ENCODE results near the gene SLC12A9. TPM values are rescaled to one million over a fixed set of nuclear protein-coding genes. Genes with fewer than 3 reads are reported as not detected.

SLC12A9 gene
- total and polyA plus RNA-seq, 2 of the 8 experiments (the other 6 are each of a cell fraction or from before 2014, with no cell fraction given), result 31.4 to 40.1 TPM

DNA sequence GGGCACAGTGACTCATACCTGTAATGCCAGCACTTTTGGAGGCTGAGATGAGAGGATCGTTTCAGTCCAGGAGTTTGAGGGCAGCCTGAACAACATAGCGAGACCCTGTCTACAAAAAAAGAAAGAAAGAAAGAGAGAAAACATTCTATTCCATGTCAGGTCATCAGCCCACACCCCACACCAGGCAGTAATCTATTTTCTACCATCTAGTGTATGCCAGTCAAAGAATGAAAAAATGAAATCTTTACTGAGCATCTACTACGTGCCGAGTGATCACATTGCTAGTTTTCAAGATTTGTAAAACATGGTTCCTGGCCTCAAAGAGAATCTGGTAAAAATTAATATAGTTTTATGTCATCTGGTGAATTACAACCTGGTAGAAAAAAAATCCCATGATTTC is 22.1 kb upstream of the SLC12A9 start (continued):
- TF ChIP-seq RAD21 (IDR thresholded peaks at IDR 0.05 in 1 of 2, conservative IDR thresholded peaks at IDR 0.05 in 1 of 2; ENCODE audit: low read depth in 2 of 2, low read length in 2 of 2), result no peak
- no peak for TF ChIP-seq BCL11A (IDR thresholded peaks at IDR 0.05; ENCODE audit: low read depth in 2 of 2, low read length in 2 of 2)
